Liver (tissue), 9 donors: Measurements from ENCODE around the gene ARHGEF3. TPM values are rescaled to one million over a fixed set of nuclear protein-coding genes. Genes with fewer than 3 reads are reported as not detected.

Experiments used
- DNase-seq: peaks from one replicate; pipeline ENCODE4 v3.0.0-alpha.2; 2017; ENCODE audit warnings: low spot score
- H3K27ac ChIP-seq, 2 donors: one replicate each; pipeline ENCODE4 v1.7.0; 2013; ENCODE audit warnings: inconsistent platforms in 2 of 2, low read length in 2 of 2, control low read depth in 1 of 2, low read depth in 1 of 2, mild to moderate bottlenecking in 1 of 2
- H3K27me3 ChIP-seq, 4 donors: one replicate each; pipeline versions ENCODE4 v1.6.1 to v1.7.0; 2013; ENCODE audit warnings: low read length in 3 of 4, inconsistent platforms in 1 of 4, mild to moderate bottlenecking in 1 of 4, moderate library complexity in 1 of 4; ENCODE audit not compliant: control insufficient read depth in 4 of 4, insufficient read depth in 4 of 4
- H3K36me3 ChIP-seq, 4 donors: one replicate each; pipeline versions ENCODE4 v1.6.1 to v1.7.0; 2013; ENCODE audit warnings: low read length in 3 of 4, mild to moderate bottlenecking in 3 of 4, low read depth in 1 of 4, moderate library complexity in 1 of 4; ENCODE audit not compliant: control insufficient read depth in 4 of 4, insufficient read depth in 3 of 4
- H3K4me1 ChIP-seq, 4 donors: one replicate each; pipeline versions ENCODE4 v1.6.1 to v1.7.0; 2013; ENCODE audit warnings: low read length in 3 of 4, mild to moderate bottlenecking in 3 of 4, moderate library complexity in 1 of 4; ENCODE audit not compliant: control insufficient read depth in 4 of 4, insufficient read depth in 4 of 4
- H3K4me3 ChIP-seq, 3 donors: one replicate each; pipeline versions ENCODE4 v1.6.1 to v1.7.0; 2013; ENCODE audit warnings: low read length in 3 of 3, control low read depth in 1 of 3, low read depth in 1 of 3, mild to moderate bottlenecking in 1 of 3
- H3K9ac ChIP-seq, 2 donors: one replicate each; pipeline ENCODE4 v1.7.0; 2013; ENCODE audit warnings: low read length in 2 of 2, mild to moderate bottlenecking in 2 of 2, moderate library complexity in 2 of 2, control low read depth in 1 of 2, low read depth in 1 of 2
- H3K9me3 ChIP-seq, 4 donors: one replicate each; pipeline versions ENCODE4 v1.6.1 to v1.7.0; 2013; ENCODE audit warnings: low read length in 3 of 4; ENCODE audit not compliant: control insufficient read depth in 4 of 4
- EGR1 ChIP-seq, 2 donors: IDR thresholded peaks; 2 replicates each; pipeline ENCODE4 v1.6.1; 2016 to 2018; ENCODE audit warnings: antibody characterized with exemption in 2 of 2, low read depth in 2 of 2
- GABPA ChIP-seq, 2 donors: IDR thresholded peaks in 1 of 2; conservative IDR thresholded peaks in 1 of 2; 2 replicates each; pipeline ENCODE4 v1.6.1; 2016; ENCODE audit warnings: antibody characterized with exemption in 2 of 2, mild to moderate bottlenecking in 1 of 2, moderate library complexity in 1 of 2
- HNF4A ChIP-seq, 2 donors: conservative IDR thresholded peaks; 2 replicates each; pipeline ENCODE4 v1.6.1; 2016; ENCODE audit warnings: antibody characterized with exemption in 2 of 2, mild to moderate bottlenecking in 2 of 2
- NR2F2 ChIP-seq: IDR thresholded peaks from 2 replicates; pipeline ENCODE4 v1.6.1; 2016; ENCODE audit warnings: antibody characterized with exemption
- RAD21 ChIP-seq, 2 donors: IDR thresholded peaks; 2 replicates each; pipeline ENCODE4 v1.6.1; 2016; ENCODE audit warnings: antibody characterized with exemption in 2 of 2, mild to moderate bottlenecking in 2 of 2
- RXRA ChIP-seq, 2 donors: IDR thresholded peaks; 2 replicates each; pipeline ENCODE4 v1.6.1; 2017 to 2018; ENCODE audit warnings: antibody characterized with exemption in 2 of 2, mild to moderate bottlenecking in 1 of 2
- SP1 ChIP-seq: IDR thresholded peaks from 2 replicates; pipeline ENCODE4 v1.6.1; 2018; ENCODE audit warnings: antibody characterized with exemption, mild to moderate bottlenecking
- YY1 ChIP-seq: IDR thresholded peaks from 2 replicates; pipeline ENCODE4 v1.6.1; 2016; ENCODE audit warnings: antibody characterized with exemption, mild to moderate bottlenecking
- WGBS: extraction: QIAGEN DNeasy Blood & Tissue Kit; methylation state at CpG from one replicate; pipeline ENCODE4 v1.1.7; 2013; 5-methylcytosine and 5-hydroxymethylcytosine counted together
- polyA plus RNA-seq, 2 donors: library from polyadenylated mRNA; stranded (reverse) in 1 of 2; unstranded in 1 of 2; fragments of 200-250 nt in 1 of 2; fragments of >200 nt in 1 of 2; fragmentation: Nextera tagmentation in 1 of 2; extraction: Ambion mirVana in 1 of 2; gene quantifications; one replicate each; pipeline versions ENCODE4 v1.2.1 to v1.2.3, GENCODE V29; 2013 to 2015
- total RNA-seq, 2 donors: library from RNA; depleted of rRNA; stranded (reverse); fragments of >200 nt; gene quantifications; one replicate each; pipeline ENCODE4 v1.2.3, GENCODE V29; 2014
- TF ChIP-seq, protein P1 (sequence below): IDR thresholded peaks from 2 replicates; pipeline ENCODE4 v1.6.1; 2016; ENCODE audit warnings: antibody characterized with exemption
- TF ChIP-seq, protein P2 (sequence below): IDR thresholded peaks from 2 replicates; pipeline ENCODE4 v1.6.1; 2016; ENCODE audit warnings: antibody characterized with exemption
- TF ChIP-seq, protein P3 (sequence below): IDR thresholded peaks from 2 replicates; pipeline ENCODE4 v1.6.1; 2016; ENCODE audit warnings: antibody characterized with exemption
- TF ChIP-seq, protein P4 (sequence below): IDR thresholded peaks from 2 replicates; pipeline ENCODE4 v1.6.1; 2016; ENCODE audit warnings: antibody characterized with exemption, mild to moderate bottlenecking
- donor health status: healthy.
- donor health status: healthy.
- donor health status: healthy.
- donor health status: healthy.
- donor health status: healthy.

Gene ARHGEF3
- total and polyA plus RNA-seq, 4 donors: 1.6 to 7.9 (median 2.0) TPM

DNA sequence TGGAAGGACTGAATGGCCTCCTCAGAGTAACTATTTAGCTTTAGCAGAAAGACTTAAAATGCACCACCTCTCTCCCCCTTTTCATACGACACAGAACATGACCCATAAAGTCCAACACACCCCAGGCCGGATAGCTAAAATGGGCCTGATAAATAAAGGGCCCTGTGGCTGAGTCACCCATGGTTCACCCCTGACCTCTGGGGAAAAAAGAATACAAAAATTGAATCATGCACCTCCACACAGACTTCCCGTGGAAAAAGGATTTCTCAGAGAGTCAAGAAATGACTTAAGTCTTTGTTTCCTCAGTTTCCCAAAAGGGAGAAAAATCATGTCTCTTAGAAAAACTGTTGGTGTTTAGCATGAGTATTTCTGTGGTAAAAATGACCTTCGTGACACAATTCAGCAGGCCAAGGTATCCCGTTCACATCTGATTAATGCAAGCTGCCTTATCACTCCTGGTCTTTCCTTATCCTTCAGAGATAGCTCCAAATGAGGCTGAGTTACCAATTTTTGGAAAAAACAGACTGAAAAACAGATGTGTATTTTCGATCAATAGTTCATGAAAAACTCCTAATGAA, 34.0 kb upstream of the ARHGEF3 start (continued):
- TF ChIP-seq, protein P1, sequence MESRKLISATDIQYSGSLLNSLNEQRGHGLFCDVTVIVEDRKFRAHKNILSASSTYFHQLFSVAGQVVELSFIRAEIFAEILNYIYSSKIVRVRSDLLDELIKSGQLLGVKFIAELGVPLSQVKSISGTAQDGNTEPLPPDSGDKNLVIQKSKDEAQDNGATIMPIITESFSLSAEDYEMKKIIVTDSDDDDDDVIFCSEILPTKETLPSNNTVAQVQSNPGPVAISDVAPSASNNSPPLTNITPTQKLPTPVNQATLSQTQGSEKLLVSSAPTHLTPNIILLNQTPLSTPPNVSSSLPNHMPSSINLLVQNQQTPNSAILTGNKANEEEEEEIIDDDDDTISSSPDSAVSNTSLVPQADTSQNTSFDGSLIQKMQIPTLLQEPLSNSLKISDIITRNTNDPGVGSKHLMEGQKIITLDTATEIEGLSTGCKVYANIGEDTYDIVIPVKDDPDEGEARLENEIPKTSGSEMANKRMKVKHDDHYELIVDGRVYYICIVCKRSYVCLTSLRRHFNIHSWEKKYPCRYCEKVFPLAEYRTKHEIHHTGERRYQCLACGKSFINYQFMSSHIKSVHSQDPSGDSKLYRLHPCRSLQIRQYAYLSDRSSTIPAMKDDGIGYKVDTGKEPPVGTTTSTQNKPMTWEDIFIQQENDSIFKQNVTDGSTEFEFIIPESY: no peak
- TF ChIP-seq HNF4A (conservative IDR thresholded peaks at IDR 0.05): no peak

DNA sequence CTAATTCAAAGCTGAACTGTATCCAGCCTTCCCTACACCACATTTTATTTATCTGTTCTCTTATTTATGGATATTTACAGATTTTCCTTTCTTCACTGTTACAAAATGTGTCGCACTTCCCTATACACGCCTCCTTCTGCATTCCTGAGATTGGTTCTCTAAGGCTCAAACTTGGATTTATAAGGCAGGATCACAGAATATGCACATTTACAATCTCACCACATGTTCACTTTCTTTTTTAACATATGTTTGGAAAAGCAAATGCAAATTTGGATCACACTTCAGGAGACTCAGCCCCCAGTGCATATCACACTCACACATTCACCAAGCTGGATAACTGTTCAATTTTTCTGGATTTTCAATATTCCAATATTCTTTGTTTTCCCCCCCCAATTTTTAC, 31.8 kb upstream of the ARHGEF3 start:
- H3K27ac ChIP-seq: no peak overlapping the region
- peaks cover 0 to 1% (median 0%) of the 10 kb centered on the region in 4 donors for H3K4me1 ChIP-seq
- no peaks in the 10 kb centered on the region for H3K36me3 ChIP-seq
- H3K9ac ChIP-seq: no peak overlapping the region
- no peak for DNase-seq
- H3K27me3 ChIP-seq: no peaks in the 10 kb centered on the region
- 88% methylated on average over 2 of the region's 2 CpGs for WGBS
- no peak overlapping the region for H3K4me3 ChIP-seq
- no peak for TF ChIP-seq NR2F2
- no peak for TF ChIP-seq HNF4A (conservative IDR thresholded peaks at IDR 0.05)
- TF ChIP-seq, protein P2, sequence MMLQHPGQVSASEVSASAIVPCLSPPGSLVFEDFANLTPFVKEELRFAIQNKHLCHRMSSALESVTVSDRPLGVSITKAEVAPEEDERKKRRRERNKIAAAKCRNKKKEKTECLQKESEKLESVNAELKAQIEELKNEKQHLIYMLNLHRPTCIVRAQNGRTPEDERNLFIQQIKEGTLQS: no peak
- TF ChIP-seq RXRA (IDR thresholded peaks at IDR 0.05): no peak
- TF ChIP-seq SP1: no peak
- no peak for TF ChIP-seq GABPA (IDR thresholded peaks at IDR 0.05 in 1 of 2, conservative IDR thresholded peaks at IDR 0.05 in 1 of 2)
- no peak for TF ChIP-seq EGR1 (IDR thresholded peaks at IDR 0.05; ENCODE audit: low read depth in 2 of 2)
- H3K9me3 ChIP-seq: no peaks in the 10 kb centered on the region

DNA sequence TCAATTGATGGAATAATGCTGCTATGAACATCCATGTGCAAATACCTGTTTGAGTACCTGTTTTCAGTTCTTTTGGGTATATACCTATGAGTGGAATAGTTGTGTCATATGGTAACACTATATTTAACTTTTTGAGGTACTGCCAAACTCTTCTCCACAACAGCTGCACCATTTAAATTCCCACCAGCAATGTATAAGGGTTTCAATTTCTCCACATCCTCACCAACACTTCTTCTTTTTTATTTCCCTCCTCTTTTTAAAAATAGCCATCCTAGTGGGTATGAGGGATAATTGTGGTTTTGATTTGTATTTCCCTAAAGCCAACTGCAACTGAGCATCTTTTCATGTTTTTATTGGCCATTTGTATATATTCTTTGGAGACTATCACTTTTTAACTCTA, 31.3 kb upstream of the ARHGEF3 start:
- Histone ChIP-seq H3K9ac (no peak overlapping the region), H3K9me3 (no peaks in the 10 kb centered on the region), H3K4me3 (no peak overlapping the region), H3K36me3 (no peaks in the 10 kb centered on the region), H3K27ac (no peak overlapping the region), H3K27me3 (no peaks in the 10 kb centered on the region), H3K4me1 (peaks cover 0 to 1% (median 0%) of the 10 kb centered on the region in 4 donors)
- DNase-seq: no peak
- TF ChIP-seq RXRA (IDR thresholded peaks at IDR 0.05) (no peak), EGR1 (IDR thresholded peaks at IDR 0.05; ENCODE audit: low read depth in 2 of 2) (no peak), NR2F2 (no peak), RAD21 (IDR thresholded peaks at IDR 0.05) (no peak)
- TF ChIP-seq, protein P1: no peak
- TF ChIP-seq, protein P3, sequence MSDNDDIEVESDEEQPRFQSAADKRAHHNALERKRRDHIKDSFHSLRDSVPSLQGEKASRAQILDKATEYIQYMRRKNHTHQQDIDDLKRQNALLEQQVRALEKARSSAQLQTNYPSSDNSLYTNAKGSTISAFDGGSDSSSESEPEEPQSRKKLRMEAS: no peak

DNA sequence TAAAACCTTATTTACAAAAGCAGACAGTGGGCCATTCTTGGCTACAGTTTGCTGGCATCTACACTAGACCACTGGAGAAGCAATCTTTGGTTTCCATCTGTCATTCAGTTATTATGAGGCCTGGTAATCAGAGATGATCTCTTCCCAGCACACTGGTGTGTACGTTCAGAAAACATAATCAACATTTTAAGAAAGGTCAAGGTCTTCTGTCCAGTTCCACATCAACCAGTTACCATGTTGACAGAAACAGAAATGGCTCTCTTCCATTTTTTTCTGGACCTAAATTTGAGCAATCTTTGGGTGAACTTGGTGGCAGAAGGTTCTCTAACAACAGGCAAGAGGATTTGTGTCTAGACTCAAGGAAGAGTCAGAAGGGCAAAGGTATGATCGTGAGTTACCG, 29.8 kb upstream of the ARHGEF3 start:
- Histone ChIP-seq H3K4me3 (no peak overlapping the region), H3K27ac (no peak overlapping the region)
- WGBS: 72% methylated on average over 3 of the region's 3 CpGs
- TF ChIP-seq RAD21 (IDR thresholded peaks at IDR 0.05) (no peak), YY1 (no peak), GABPA (IDR thresholded peaks at IDR 0.05 in 1 of 2, conservative IDR thresholded peaks at IDR 0.05 in 1 of 2) (no peak), SP1 (no peak), RXRA (IDR thresholded peaks at IDR 0.05) (no peak)
- TF ChIP-seq, protein P4, sequence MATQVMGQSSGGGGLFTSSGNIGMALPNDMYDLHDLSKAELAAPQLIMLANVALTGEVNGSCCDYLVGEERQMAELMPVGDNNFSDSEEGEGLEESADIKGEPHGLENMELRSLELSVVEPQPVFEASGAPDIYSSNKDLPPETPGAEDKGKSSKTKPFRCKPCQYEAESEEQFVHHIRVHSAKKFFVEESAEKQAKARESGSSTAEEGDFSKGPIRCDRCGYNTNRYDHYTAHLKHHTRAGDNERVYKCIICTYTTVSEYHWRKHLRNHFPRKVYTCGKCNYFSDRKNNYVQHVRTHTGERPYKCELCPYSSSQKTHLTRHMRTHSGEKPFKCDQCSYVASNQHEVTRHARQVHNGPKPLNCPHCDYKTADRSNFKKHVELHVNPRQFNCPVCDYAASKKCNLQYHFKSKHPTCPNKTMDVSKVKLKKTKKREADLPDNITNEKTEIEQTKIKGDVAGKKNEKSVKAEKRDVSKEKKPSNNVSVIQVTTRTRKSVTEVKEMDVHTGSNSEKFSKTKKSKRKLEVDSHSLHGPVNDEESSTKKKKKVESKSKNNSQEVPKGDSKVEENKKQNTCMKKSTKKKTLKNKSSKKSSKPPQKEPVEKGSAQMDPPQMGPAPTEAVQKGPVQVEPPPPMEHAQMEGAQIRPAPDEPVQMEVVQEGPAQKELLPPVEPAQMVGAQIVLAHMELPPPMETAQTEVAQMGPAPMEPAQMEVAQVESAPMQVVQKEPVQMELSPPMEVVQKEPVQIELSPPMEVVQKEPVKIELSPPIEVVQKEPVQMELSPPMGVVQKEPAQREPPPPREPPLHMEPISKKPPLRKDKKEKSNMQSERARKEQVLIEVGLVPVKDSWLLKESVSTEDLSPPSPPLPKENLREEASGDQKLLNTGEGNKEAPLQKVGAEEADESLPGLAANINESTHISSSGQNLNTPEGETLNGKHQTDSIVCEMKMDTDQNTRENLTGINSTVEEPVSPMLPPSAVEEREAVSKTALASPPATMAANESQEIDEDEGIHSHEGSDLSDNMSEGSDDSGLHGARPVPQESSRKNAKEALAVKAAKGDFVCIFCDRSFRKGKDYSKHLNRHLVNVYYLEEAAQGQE: no peak
- TF ChIP-seq, protein P3: no peak
- TF ChIP-seq, protein P1: no peak

More for the DNA sequence above, 29.8 kb upstream of the ARHGEF3 start:
- DNase-seq: no peak
- Histone ChIP-seq H3K9ac (no peak overlapping the region), H3K27me3 (peaks cover 0 to under 1% (median 0%) of the 10 kb centered on the region in 4 donors), H3K4me1 (peaks cover 0 to 1% (median 0%) of the 10 kb centered on the region in 4 donors), H3K9me3 (no peaks in the 10 kb centered on the region), H3K36me3 (no peaks in the 10 kb centered on the region)
